Thyroid gland (tissue), 4 donors: Measurements from ENCODE around the gene LHFPL2. TPM values are rescaled to one million over a fixed set of nuclear protein-coding genes. Genes with fewer than 3 reads are reported as not detected.

Source experiments
- DNase-seq, 2 donors: peaks; one replicate each; pipeline ENCODE4 v3.0.0-alpha.2; 2019
- H3K27ac ChIP-seq, 3 donors: fragments of 200-600 bp; sonication (generic); 1 replicate in 2 of 3; 2 replicates in 1 of 3; pipeline ENCODE4 v1.5.1; 2016 to 2019; ENCODE audit warnings: mild to moderate bottlenecking in 1 of 3, moderate library complexity in 1 of 3
- H3K27me3 ChIP-seq: fragments of 200-600 bp; sonication (generic); one replicate; pipeline ENCODE4 v1.5.1; 2019
- H3K36me3 ChIP-seq, 2 donors: fragments of 200-600 bp; sonication (generic); one replicate each; pipeline ENCODE4 v1.5.1; 2016 to 2019
- H3K4me1 ChIP-seq, 2 donors: fragments of 200-600 bp; sonication (generic); one replicate each; pipeline ENCODE4 v1.5.1; 2017 to 2019
- H3K4me3 ChIP-seq, 3 donors: fragments of 200-600 bp; sonication (generic); replicated peaks in 1 of 3; 1 replicate in 2 of 3; 2 replicates in 1 of 3; pipeline ENCODE4 v1.5.1; 2016; ENCODE audit warnings: mild to moderate bottlenecking in 1 of 3
- H3K9me3 ChIP-seq: fragments of 200-600 bp; sonication (generic); one replicate; pipeline ENCODE4 v1.5.1; 2017
- CTCF ChIP-seq, 6 experiments: fragments of 200-600 bp in 3 of 6; fragments of 450-650 bp in 3 of 6; sonication (generic) in 3 of 6; IDR thresholded peaks; one replicate each; pipeline ENCODE4 v1.5.1; 2016 to 2019; ENCODE audit warnings: antibody characterized with exemption in 6 of 6, mild to moderate bottlenecking in 2 of 6, inconsistent platforms in 1 of 6, moderate library complexity in 1 of 6
- POLR2A ChIP-seq, 2 donors: fragments of 450-650 bp; IDR thresholded peaks; one replicate each; pipeline ENCODE4 v1.6.1; 2017; ENCODE audit warnings: antibody characterized with exemption in 2 of 2, mild to moderate bottlenecking in 2 of 2, moderate library complexity in 1 of 2
- WGBS, 2 donors: methylation state at CpG; one replicate each; pipeline ENCODE4 v1.1.5; 2017; 5-methylcytosine and 5-hydroxymethylcytosine counted together
- intact Hi-C: fragments of 100-400 bp; cut with DNase I; formaldehyde crosslinking; loops from one replicate; pipeline ENCODE4 v1.15.1; 2023
- total RNA-seq, 4 donors: library from RNA; depleted of rRNA; stranded (reverse); fragments of >200 nt; gene quantifications; one replicate each; pipeline ENCODE4 v1.2.3, GENCODE V29; 2016

Gene LHFPL2
- total RNA-seq, 4 donors from 2014 or later, result 17.6 to 25.7 (median 23.7) TPM

GRCh38 chr5:78501411-78502352 lies 146.9 kb downstream of the LHFPL2 start:
- H3K27me3 ChIP-seq, result no peaks in the 10 kb centered on the region
- WGBS, 2 donors, result 70 to 72% methylated on average over 9 of the region's 9 CpGs
- no peak overlapping the region for H3K4me3 ChIP-seq
- DNase-seq, result no peak
- no peak for TF ChIP-seq POLR2A (IDR thresholded peaks at IDR 0.05)
- TF ChIP-seq CTCF (IDR thresholded peaks at IDR 0.05), result no peak
- peaks cover 32 to 33% of the 10 kb centered on the region in 2 donors for H3K4me1 ChIP-seq
- intact Hi-C loops, result no loop called here
- H3K9me3 ChIP-seq, result no peaks in the 10 kb centered on the region
- no peak overlapping the region for H3K27ac ChIP-seq
- no peaks in the 10 kb centered on the region for H3K36me3 ChIP-seq

- Histone ChIP-seq H3K36me3 (no peaks in the 10 kb centered on the region), H3K27ac (no peak overlapping the region), H3K4me1 (peaks cover 24 to 30% of the 10 kb centered on the region in 2 donors), H3K4me3 (no peak overlapping the region), H3K27me3 (no peaks in the 10 kb centered on the region), H3K9me3 (no peaks in the 10 kb centered on the region)
- DNase-seq, result no peak
- 95% methylated on average over 5 of the region's 5 CpGs for WGBS, 2 donors
- no peak for TF ChIP-seq CTCF (IDR thresholded peaks at IDR 0.05)
- no peak for TF ChIP-seq POLR2A (IDR thresholded peaks at IDR 0.05)
- intact Hi-C loops, result no loop called here
Measured at GRCh38 chr5:78500871-78501270, 147.7 kb downstream of the LHFPL2 start.

- no peaks in the 10 kb centered on the region for H3K9me3 ChIP-seq
- no peak for DNase-seq
- H3K4me3 ChIP-seq, result no peak overlapping the region
- H3K4me1 ChIP-seq, result peaks cover 17 to 22% of the 10 kb centered on the region in 2 donors
- no peak overlapping the region for H3K27ac ChIP-seq
- no peaks in the 10 kb centered on the region for H3K36me3 ChIP-seq
- 91 to 93% methylated on average over 2 of the region's 2 CpGs for WGBS, 2 donors
- intact Hi-C loops, result no loop called here
- H3K27me3 ChIP-seq, result no peaks in the 10 kb centered on the region
- TF ChIP-seq CTCF (IDR thresholded peaks at IDR 0.05) (no peak), POLR2A (IDR thresholded peaks at IDR 0.05) (no peak)
Measured at GRCh38 chr5:78500028-78500427, 148.5 kb downstream of the LHFPL2 start.

GRCh38 chr5:78499485-78499884 lies 149.1 kb downstream of the LHFPL2 start:
- no peak for DNase-seq
- no peak overlapping the region for H3K27ac ChIP-seq
- H3K4me3 ChIP-seq, result no peak overlapping the region
- H3K36me3 ChIP-seq, result no peaks in the 10 kb centered on the region
- WGBS, 2 donors, result 85 to 100% methylated on average over 1 of the region's 1 CpG
- TF ChIP-seq CTCF (IDR thresholded peaks at IDR 0.05) (no peak), POLR2A (IDR thresholded peaks at IDR 0.05) (no peak)
- no peaks in the 10 kb centered on the region for H3K9me3 ChIP-seq
- intact Hi-C loops, result no loop called here
- no peaks in the 10 kb centered on the region for H3K27me3 ChIP-seq
- H3K4me1 ChIP-seq, result peaks cover 12 to 16% of the 10 kb centered on the region in 2 donors
